ENCODE measurements around the gene STK10.
"Not testable (repeated sequence)": the region's sequence is repeated elsewhere in the genome, so short reads cannot be mapped to it uniquely, and the experiment has no call there.

STK10 gene

GRCh38 chr5:172188033-172188892 lies at the start of gene STK10:
Gene STK10, minus strand, starts transcription at chr5:172188224. Its CDS starts 182 bp downstream, at chr5:172188042.
- H3K4me3 ChIP-seq (ENCODE audit: low read depth, low read length) = peak within 1 kb of the TSS; percentile 91

- no peak overlapping the region for H3K4me3 ChIP-seq (ENCODE audit: low read depth, low read length)
These were observed 48.1 kb upstream of the STK10 start for GRCh38 chr5:172235827-172236736.

GRCh38 chr5:172235132-172235780 lies 47.2 kb upstream of the STK10 start:
- no peak overlapping the region for H3K4me3 ChIP-seq (ENCODE audit: low read depth, low read length)

GRCh38 chr5:172234031-172234430 lies 46.0 kb upstream of the STK10 start:
- no peak overlapping the region for H3K4me3 ChIP-seq (ENCODE audit: low read depth, low read length)

- H3K4me3 ChIP-seq (ENCODE audit: low read depth, low read length) = no peak overlapping the region
These were observed 41.9 kb upstream of the STK10 start for GRCh38 chr5:172229904-172230303.

- H3K4me3 ChIP-seq (ENCODE audit: low read depth, low read length) = no peak overlapping the region
These were observed 37.0 kb upstream of the STK10 start for GRCh38 chr5:172224996-172225395.

GRCh38 chr5:172223901-172224873 lies 36.2 kb upstream of the STK10 start:
- H3K4me3 ChIP-seq (ENCODE audit: low read depth, low read length) = no peak overlapping the region

GRCh38 chr5:172219296-172219695 lies 31.3 kb upstream of the STK10 start:
- H3K4me3 ChIP-seq (ENCODE audit: low read depth, low read length) = no peak overlapping the region

- H3K4me3 ChIP-seq (ENCODE audit: low read depth, low read length) = no peak overlapping the region
These were observed 28.3 kb upstream of the STK10 start for GRCh38 chr5:172216345-172216744.

- no peak overlapping the region for H3K4me3 ChIP-seq (ENCODE audit: low read depth, low read length)
These were observed 25.1 kb upstream of the STK10 start for GRCh38 chr5:172213126-172213525.

GRCh38 chr5:172211676-172212075 lies 23.7 kb upstream of the STK10 start:
- H3K4me3 ChIP-seq (ENCODE audit: low read depth, low read length) = no peak overlapping the region

GRCh38 chr5:172209714-172210113 lies 21.7 kb upstream of the STK10 start:
- no peak overlapping the region for H3K4me3 ChIP-seq (ENCODE audit: low read depth, low read length)

- H3K4me3 ChIP-seq (ENCODE audit: low read depth, low read length) = no peak overlapping the region
These were observed 19.5 kb upstream of the STK10 start for GRCh38 chr5:172207511-172207910.

GRCh38 chr5:172205984-172206383 lies 18.0 kb upstream of the STK10 start:
- not testable (repeated sequence) for H3K4me3 ChIP-seq (ENCODE audit: low read depth, low read length)

- no peak overlapping the region for H3K4me3 ChIP-seq (ENCODE audit: low read depth, low read length)
These were observed 12.5 kb upstream of the STK10 start for GRCh38 chr5:172200476-172200875.

GRCh38 chr5:172199446-172199845 lies 11.4 kb upstream of the STK10 start:
- H3K4me3 ChIP-seq (ENCODE audit: low read depth, low read length) = no peak overlapping the region

GRCh38 chr5:172197775-172198174 lies 9.8 kb upstream of the STK10 start:
- H3K4me3 ChIP-seq (ENCODE audit: low read depth, low read length) = not testable (repeated sequence)

GRCh38 chr5:172194985-172195774 lies 7.2 kb upstream of the STK10 start:
- no peak overlapping the region for H3K4me3 ChIP-seq (ENCODE audit: low read depth, low read length)

- H3K4me3 ChIP-seq (ENCODE audit: low read depth, low read length) = no peak within 1 kb of the TSS
These were observed 5.8 kb upstream of the STK10 start, which contains the start of gene EFCAB9 for GRCh38 chr5:172193872-172194271. Gene EFCAB9, plus strand, starts transcription at chr5:172194172. Its CDS starts 1 bp downstream, at chr5:172194173.
